Stimulated activated CD8-positive, alpha-beta memory T cell treated with anti-CD3 and anti-CD28 coated beads, Interleukin-12 subunit alpha, Interleukin-12 subunit beta, amount 100 ng/mL, for 1 hour (primary cell): ENCODE data around the gene KRT17.
"Not testable (repeated sequence)": the region's sequence is repeated elsewhere in the genome, so short reads cannot be mapped to it uniquely, and the experiment has no call there.

Source experiments
- DNase-seq: peaks from one replicate; pipeline ENCODE4 v3.0.0-alpha.2; 2020; ENCODE audit warnings: low read depth

Gene KRT17

DNA sequence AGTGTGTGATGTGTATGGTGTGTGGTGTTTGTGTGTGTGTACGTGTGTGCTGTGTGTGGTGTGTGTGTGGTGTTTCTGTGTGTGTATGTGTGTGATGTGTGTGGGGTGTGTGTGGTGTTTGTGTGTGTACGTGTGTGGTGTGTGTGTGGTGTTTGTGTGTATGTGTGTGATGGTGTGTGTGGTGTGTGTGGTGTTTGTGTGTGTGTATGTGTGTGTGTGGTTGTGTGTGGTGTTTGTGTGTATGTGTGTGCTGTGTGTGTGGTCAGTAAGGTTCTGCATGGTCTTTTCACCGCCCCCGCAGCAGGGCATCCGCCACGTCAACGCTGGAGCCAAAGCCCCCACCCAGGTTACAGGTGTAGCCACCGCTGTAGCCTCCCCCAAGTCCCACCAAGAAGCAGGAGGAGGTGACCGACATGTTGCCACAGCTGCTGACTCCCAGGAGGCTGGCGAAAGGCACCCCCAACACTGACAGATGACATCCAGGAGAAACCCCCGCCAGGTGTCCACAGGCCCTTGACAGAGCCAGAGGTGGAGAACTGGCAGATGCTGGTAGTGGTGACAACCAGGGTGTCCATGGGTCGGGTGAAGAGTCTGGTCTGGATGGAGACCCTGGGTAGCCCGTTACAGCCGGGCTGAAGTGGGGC lies 9.3 kb upstream of the KRT17 start:
- DNase-seq: no peak

GRCh38 chr17:41632482-41633105 lies 8.2 kb upstream of the KRT17 start:
- no peak for DNase-seq

DNA sequence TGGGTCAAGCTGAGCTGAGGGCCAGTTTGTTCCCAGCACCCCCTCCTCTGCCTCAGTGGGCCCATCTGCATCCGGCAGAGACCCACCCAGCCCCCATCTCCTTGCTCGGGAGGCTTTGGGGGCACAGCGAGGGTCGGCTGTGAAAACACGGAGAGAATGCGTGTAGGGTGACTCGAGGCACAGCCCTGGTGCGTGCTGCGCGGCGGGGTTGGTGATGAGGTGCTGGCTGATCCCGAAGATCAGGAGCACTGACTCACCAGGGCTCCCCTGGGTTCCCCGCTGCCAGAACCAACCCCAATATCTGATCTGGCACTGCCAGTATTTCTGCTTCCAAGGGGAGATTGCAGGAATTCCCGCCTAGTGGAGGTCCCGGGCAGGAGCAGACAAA lies 7.5 kb upstream of the KRT17 start:
- DNase-seq: no peak

GRCh38 chr17:41631025-41631897 lies 6.9 kb upstream of the KRT17 start:
- no peak for DNase-seq

DNA sequence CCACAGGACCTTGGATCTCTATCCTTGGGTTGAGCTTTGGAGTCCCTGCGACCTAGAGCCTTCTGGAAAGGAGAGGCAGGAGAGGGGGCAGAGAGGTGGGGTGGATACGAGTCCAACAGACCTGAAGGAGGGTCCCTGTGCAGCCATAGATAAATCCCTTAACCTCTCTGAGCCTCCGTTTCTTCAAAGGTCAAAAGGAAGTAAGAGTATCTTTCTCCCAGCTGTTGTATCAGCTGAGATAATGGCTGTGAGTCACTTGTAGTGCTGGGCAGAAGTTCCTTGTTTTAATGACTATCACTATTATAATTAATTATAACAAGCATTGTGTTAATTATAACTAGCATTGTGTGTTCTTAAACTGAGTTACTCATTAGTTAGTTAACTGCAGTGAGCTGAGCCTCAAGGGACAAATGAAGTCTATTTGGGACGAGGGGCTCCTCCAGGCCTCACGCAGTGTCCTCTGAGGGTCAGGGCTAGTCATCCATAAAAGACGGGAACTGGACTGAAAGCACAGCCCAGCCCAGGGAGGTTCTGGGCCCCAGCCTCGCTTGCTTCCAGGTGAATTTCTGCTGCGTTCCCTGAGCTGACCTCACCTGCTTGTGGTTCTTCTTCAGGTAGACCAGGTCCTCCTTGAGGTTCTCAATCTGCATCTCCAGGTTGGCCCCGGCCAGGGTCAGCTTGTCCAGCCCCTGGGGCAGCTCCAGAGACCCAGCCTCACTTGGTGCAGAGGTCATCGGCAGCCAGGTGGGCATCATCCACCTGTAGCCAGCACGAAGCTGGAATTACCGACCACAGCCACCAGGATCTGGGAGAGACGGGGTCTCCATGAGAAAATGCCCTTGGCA lies 5.7 kb upstream of the KRT17 start:
- no peak for DNase-seq

DNA sequence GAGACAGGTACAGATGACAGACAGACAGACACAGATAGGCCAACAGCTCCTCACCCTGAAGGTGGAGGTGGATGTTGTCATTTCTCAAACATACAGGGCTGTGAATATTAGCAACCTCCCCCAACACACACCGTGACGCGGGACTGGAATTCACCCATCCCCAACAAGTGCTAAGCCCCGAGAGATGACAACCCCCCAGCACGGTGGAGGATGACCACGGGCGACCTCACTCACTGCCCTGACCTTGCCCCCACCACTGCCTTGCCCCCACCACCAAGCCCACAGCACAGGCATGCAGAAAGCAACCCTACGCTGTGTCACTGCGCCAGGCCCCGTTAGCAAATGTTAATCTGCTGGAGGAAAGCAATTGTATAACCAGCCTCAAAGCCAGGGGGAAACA lies 4.9 kb upstream of the KRT17 start:
- no peak for DNase-seq

DNA sequence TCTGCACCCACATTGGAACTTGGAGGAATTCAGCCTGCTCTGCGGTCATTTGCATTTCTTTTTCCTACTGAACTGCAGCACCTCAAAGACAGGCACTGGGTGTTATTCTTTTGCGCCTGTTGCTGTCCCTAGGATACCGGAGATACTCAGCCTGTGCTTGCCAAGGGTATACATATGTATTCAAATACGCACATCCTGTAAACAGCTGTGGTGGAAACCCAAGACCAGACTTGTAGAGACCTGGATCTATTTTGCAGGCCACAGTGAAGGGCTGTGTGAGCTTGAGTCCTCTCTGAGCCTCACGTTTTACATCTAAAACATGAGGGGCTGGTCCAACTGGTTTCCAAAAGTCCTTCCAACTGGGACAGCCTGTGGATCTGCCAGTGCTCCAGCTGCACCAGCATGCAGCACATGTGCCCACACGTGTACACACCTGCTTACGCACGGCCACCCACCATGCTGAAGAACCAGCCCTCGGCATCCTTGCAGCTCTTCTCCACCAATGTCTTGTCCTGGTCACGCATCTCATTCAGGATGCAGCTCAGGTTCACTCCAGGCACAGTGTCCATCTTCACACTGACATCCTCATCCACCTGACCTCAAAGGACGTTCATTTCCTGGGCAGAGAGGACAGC lies 4.4 kb upstream of the KRT17 start:
- not testable (repeated sequence) for DNase-seq

- not testable (repeated sequence) for DNase-seq
Observed at GRCh38 chr17:41628073-41628370, 3.6 kb upstream of the KRT17 start.

- no peak for DNase-seq
Observed at GRCh38 chr17:41627316-41628072, 3.1 kb upstream of the KRT17 start.

GRCh38 chr17:41626914-41627295 lies 2.5 kb upstream of the KRT17 start:
- DNase-seq: not testable (repeated sequence)

DNA sequence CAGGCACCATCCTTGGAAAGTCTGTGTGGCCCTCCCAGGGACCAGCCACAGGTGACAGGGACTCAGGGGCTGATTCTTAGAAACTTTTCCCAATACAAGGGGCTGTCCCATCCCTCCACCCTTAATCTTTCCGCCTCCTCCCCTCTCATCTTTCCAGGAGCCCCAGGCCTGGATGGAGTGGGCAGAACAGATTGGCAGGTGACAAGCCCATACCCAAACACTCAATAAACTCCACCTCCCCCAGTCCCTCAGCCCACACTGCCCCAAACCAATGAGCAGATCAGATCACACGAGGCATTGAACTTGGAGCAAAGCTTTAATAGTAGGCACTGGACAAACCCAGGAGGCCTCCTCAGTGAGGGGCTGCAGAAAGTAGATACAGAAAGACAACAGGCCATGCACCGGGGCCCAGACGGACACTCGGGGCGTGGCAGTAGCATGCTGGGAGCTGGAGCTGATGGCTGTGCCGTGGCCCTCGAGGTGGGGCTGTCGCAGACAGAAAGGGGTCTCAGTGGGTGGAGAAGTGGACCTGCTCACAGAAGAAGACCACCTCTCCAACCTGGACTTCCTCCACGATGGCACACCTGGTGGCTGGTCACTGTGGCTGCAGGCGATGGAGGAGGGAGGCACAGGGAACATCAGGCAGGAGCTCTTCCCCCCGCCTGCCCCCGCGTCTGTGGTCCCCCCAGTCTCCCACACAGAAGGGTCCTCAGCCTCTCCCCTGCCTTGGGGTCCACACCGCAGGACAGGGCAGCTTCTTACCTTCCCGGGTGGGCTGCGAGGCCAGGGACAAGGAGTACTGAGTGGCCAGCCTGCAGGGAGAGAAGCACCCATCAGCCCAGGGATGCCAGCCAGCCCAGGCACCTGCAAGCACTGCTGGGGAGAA lies 1.9 kb upstream of the KRT17 start:
- DNase-seq: not testable (repeated sequence)

DNA sequence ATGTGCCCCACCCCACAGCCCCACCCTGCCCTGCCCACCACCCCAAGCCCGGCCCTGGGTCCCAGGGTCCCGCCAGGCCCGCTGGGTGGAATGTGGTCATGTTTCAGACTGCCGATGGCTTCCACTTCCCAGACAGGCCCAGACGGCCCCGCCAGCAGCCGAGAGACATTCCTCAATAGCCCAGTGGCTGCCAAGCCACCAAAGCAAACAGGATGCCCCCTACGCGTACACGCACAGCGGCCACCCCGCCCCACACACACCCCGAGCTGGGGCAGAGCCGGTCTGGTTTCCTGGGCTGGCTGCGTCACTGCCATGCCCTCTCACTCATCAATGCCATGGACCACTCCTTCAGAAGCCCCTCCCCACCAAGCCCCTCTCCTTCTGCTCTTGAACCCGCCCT lies 1.2 kb upstream of the KRT17 start:
- DNase-seq: no peak

GRCh38 chr17:41623184-41623861 lies 1.1 kb downstream of the KRT17 start:
- DNase-seq: not testable (repeated sequence)

DNA sequence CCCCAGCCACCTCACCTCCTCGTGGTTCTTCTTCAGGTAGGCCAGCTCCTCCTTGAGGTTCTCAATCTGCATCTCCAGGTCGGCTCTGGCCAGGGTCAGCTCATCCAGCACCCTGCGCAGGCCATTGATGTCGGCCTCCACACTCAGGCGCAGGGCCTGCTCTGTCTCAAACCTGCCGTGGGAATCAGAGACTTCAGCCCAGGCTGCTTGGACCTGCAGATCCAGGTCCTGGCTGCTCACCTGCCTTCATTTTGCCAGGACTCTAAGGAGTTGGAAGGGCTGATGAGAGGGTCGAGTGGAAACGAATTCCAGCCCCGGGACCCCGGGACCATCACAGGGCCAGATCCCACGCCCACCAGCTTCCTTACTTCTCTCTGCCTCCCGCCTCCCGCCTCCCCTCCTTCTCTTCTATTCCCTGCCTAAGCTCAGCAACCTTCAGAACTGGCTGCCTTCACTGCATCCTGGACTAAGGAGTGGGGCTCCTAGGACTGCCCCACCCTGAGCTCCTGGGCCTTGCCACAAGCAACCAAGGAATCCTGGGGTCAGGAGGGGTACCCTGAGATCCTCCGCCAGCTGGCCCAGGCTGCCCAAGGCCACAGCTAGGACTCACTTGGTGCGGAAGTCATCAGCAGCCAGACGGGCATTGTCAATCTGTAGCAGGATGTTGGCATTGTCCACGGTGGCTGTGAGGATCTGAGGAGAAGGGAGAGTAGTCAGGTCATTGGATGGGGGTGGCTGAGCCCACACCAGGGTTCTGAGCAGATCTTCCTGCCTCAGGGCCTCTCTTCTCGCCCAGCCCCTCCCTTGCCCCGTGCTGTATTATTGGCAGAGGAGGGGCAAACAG lies 1.8 kb downstream of the KRT17 start:
- not testable (repeated sequence) for DNase-seq

DNA sequence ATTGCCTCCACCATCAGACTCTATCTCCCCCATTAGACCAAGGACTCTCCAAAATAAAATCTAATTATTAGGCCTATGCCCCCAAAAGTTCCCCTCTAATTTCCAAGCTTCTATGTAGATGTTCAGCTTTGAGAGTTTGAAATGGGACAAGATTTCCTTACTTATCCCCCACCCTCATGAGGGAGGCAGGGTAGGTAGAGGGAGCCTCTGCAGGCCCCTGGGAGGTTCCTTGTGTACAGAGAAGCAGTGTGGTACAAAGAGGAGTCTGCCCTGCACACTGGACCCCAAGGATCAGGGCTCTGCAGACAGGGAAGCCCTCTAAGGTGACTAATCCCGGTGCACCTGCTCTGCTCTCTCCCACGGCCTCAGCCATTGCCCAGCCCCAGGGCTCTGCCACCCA lies 2.5 kb downstream of the KRT17 start:
- DNase-seq: no peak

GRCh38 chr17:41621435-41621817 lies 2.9 kb downstream of the KRT17 start:
- not testable (repeated sequence) for DNase-seq

DNA sequence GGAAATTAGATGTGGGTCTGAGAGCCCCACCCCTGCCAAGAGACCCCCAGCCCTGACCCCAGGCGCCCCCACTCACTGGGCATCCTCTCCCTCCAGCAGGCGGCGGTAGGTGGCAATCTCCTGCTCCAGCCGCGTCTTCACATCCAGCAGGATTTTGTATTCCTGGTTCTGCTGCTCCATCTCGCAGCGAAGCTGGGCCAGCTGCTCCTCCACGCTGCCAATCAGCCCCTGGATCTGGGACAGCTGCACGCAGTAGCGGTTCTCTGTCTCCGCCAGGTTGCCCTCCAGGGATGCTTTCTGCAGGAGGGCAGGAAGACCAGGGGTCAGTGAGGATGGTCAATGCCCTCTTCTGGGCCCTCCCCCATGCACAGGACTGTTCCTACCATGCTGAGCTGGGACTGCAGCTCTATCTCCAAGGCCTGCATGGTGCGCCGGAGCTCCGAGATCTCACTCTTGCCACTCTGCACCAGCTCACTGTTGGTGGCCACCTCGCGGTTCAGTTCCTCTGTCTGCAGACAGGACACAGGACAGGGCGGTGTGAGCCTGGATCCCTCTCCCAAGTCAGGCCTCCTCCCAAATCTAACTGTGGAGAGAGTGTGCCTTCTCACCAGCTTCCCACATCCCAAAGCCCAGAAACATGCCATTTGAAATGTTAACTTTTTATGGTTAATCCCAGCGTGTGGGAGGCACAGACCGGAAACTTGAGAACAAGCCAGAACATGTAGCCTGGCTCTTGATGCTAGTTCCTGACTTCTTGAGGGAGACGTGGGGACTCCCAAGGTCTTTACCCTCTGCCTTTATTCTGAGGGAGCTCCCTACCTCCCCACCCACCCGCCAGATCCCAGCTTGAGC lies 3.6 kb downstream of the KRT17 start:
- no peak for DNase-seq
